ENCODE measurements around the gene TMEM234. TPM values are rescaled to one million over a fixed set of nuclear protein-coding genes. Genes with fewer than 3 reads are reported as not detected.

TMEM234 gene
- total and polyA plus RNA-seq, 2 of the 13 experiments (the other 11 are each of a cell fraction or from before 2014, with no cell fraction given): 6.1 to 9.0 TPM

DNA sequence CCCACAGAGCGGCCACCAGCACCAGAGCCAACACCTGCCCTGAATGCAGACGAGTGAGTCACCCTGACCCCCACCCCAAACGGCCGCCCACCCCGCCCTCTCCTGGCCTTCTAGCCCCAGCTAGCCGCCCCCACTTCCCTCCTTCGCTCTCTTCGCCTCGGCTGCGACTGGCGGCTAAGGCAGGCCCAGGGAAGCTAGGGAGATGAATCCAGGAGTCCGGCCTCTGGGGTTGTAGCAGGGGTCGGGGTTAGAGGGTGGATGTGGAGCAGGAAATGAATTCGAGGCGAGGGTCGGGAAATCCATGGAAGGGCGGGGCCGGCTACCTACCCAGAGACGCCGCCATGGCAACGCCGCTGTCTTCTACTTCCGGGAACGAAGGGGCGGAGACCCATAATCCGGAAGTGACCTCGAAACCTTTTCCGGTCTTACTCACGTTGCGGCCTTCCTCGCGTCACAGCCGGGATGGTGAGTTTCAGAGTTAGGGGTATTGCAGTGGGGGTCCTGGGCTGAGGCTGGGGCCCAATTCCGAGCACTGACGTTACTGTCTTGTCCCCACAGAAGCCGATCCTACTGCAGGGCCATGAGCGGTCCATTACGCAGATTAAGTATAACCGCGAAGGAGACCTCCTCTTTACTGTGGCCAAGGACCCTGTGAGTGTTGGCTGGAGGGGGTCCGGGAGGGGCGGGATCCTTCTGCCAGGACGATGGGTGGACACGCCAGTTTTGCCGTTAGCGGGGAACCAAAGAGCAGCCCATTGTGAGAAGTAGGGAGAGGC is at the start of gene TMEM234, which contains the start of gene EIF3I (continued):
- peak; percentile 92 for TF ChIP-seq RBM22 (optimal IDR thresholded peaks at IDR 0.05; ENCODE audit: low read length)
- no peak for TF ChIP-seq HIVEP1 (CRISPR knock-in tag; IDR thresholded peaks at IDR 0.05)
- no peak for TF ChIP-seq SCMH1 (CRISPR knock-in tag; IDR thresholded peaks at IDR 0.05; ENCODE audit: borderline replicate concordance)
- TF ChIP-seq, protein P1, sequence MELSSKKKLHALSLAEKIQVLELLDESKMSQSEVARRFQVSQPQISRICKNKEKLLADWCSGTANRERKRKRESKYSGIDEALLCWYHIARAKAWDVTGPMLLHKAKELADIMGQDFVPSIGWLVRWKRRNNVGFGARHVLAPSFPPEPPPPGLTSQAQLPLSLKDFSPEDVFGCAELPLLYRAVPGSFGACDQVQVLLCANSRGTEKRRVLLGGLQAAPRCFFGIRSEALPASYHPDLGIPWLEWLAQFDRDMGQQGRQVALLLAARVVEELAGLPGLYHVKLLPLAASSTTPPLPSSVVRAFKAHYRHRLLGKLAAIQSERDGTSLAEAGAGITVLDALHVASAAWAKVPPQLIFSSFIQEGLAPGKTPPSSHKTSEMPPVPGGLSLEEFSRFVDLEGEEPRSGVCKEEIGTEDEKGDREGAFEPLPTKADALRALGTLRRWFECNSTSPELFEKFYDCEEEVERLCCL (CRISPR knock-in tag; IDR thresholded peaks at IDR 0.05; ENCODE audit: borderline replicate concordance): no peak
- peak; percentile 67; the same call in 1 of the 2 replicates for TF ChIP-seq YEATS4 (CRISPR knock-in tag; IDR thresholded peaks at IDR 0.05; ENCODE audit: borderline replicate concordance)
- TF ChIP-seq GATAD2A (CRISPR knock-in tag; IDR thresholded peaks at IDR 0.05): peak; percentile 34
- TF ChIP-seq ZNF224 (CRISPR knock-in tag; IDR thresholded peaks at IDR 0.05): peak; percentile 79; the same call in 1 of the 2 replicates
- no peak for TF ChIP-seq MAFF (IDR thresholded peaks at IDR 0.05; ENCODE audit: low read depth, low read length)
- TF ChIP-seq HDAC6 (IDR thresholded peaks at IDR 0.05; ENCODE audit: low read depth, low read length): no peak
- no peak for TF ChIP-seq ZNF232 (CRISPR knock-in tag; IDR thresholded peaks at IDR 0.05; ENCODE audit: borderline replicate concordance)
- no peak for TF ChIP-seq CHCHD3 (CRISPR knock-in tag; IDR thresholded peaks at IDR 0.05)
- TF ChIP-seq MED13 (CRISPR knock-in tag; IDR thresholded peaks at IDR 0.05): no peak
- no peak for TF ChIP-seq ZNF264 (CRISPR knock-in tag; IDR thresholded peaks at IDR 0.05)
- peak; percentile 97 for TF ChIP-seq ZFY (CRISPR knock-in tag; IDR thresholded peaks at IDR 0.05)
- TF ChIP-seq KDM4B (CRISPR knock-in tag; IDR thresholded peaks at IDR 0.05): no peak
- TF ChIP-seq ELF3 (CRISPR knock-in tag; IDR thresholded peaks at IDR 0.05): no peak
- no peak for TF ChIP-seq ZNF260 (CRISPR knock-in tag; IDR thresholded peaks at IDR 0.05; ENCODE audit: borderline replicate concordance, low read depth)
- no peak; the same call in 1 of the 2 replicates for TF ChIP-seq FOXA3 (CRISPR knock-in tag; IDR thresholded peaks at IDR 0.05)
- TF ChIP-seq, protein P2, sequence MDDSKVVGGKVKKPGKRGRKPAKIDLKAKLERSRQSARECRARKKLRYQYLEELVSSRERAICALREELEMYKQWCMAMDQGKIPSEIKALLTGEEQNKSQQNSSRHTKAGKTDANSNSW (CRISPR knock-in tag; IDR thresholded peaks at IDR 0.05; ENCODE audit: borderline replicate concordance): no peak
- TF ChIP-seq ZNF547 (CRISPR knock-in tag; IDR thresholded peaks at IDR 0.05): 0 out of 2 replicates have a peak, but pooled peaks have one; percentile 41
- no peak for TF ChIP-seq NR2F1 (CRISPR knock-in tag; IDR thresholded peaks at IDR 0.05)
- TF ChIP-seq, protein P3, sequence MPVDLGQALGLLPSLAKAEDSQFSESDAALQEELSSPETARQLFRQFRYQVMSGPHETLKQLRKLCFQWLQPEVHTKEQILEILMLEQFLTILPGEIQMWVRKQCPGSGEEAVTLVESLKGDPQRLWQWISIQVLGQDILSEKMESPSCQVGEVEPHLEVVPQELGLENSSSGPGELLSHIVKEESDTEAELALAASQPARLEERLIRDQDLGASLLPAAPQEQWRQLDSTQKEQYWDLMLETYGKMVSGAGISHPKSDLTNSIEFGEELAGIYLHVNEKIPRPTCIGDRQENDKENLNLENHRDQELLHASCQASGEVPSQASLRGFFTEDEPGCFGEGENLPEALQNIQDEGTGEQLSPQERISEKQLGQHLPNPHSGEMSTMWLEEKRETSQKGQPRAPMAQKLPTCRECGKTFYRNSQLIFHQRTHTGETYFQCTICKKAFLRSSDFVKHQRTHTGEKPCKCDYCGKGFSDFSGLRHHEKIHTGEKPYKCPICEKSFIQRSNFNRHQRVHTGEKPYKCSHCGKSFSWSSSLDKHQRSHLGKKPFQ (CRISPR knock-in tag; IDR thresholded peaks at IDR 0.05; ENCODE audit: insufficient replicate concordance): peak; percentile 59
- no peak for TF ChIP-seq KAT2B (IDR thresholded peaks at IDR 0.05; ENCODE audit: borderline replicate concordance, low read depth, low read length)
- TF ChIP-seq, protein P4, sequence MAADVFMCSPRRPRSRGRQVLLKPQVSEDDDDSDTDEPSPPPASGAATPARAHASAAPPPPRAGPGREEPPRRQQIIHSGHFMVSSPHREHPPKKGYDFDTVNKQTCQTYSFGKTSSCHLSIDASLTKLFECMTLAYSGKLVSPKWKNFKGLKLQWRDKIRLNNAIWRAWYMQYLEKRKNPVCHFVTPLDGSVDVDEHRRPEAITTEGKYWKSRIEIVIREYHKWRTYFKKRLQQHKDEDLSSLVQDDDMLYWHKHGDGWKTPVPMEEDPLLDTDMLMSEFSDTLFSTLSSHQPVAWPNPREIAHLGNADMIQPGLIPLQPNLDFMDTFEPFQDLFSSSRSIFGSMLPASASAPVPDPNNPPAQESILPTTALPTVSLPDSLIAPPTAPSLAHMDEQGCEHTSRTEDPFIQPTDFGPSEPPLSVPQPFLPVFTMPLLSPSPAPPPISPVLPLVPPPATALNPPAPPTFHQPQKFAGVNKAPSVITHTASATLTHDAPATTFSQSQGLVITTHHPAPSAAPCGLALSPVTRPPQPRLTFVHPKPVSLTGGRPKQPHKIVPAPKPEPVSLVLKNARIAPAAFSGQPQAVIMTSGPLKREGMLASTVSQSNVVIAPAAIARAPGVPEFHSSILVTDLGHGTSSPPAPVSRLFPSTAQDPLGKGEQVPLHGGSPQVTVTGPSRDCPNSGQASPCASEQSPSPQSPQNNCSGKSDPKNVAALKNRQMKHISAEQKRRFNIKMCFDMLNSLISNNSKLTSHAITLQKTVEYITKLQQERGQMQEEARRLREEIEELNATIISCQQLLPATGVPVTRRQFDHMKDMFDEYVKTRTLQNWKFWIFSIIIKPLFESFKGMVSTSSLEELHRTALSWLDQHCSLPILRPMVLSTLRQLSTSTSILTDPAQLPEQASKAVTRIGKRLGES (CRISPR knock-in tag; IDR thresholded peaks at IDR 0.05; ENCODE audit: borderline replicate concordance): no peak
